Measurements from ENCODE around the gene OR2V2.

Gene OR2V2

DNA sequence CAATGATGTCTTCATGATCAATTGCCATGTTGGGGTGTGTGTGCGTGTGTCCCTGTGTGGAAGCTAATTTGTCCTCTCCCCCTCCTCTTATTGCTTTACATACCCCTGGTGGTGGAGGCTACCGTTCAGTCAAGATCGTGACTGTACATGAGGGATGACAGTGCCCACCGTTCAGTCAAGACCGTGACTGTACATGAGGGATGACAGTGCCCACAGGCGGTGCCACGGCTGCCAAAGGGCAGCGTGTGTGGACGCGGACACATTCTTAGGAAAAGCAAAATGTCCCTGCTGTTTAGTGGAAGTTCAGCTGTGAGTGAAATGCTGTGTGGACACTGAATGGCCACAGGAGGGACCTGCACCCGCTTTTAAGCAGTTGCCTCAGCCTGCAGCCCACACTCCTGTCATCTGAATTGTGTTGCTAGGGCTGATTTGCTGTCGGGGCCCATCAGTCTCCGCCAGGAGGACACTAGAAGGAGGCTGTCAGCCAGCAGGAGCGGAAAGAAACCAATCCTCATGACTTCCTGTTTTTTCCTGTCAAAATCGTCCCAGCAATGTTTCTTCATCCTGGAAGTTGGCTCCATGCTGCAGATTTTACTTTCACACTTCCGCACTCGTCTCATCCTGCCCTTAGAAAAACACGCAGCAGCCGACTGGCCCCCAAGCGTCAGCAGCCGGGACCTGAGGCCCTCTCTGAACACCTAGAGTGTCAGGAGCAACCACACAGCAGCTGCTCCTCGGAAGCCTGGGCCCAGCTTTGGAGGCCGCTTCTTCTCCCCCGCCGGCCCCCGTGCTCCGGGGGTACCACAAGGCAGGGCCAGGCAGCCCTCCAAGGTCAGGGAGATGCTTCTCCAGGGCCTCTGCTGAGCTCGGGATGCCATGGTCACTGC, 25.5 kb upstream of the OR2V2 start:
- no peak for DNase-seq
- no peaks in the 10 kb centered on the region for H3K36me3 ChIP-seq
- no peak overlapping the region for H3K4me3 ChIP-seq (ENCODE audit: low read depth, low read length)

DNA sequence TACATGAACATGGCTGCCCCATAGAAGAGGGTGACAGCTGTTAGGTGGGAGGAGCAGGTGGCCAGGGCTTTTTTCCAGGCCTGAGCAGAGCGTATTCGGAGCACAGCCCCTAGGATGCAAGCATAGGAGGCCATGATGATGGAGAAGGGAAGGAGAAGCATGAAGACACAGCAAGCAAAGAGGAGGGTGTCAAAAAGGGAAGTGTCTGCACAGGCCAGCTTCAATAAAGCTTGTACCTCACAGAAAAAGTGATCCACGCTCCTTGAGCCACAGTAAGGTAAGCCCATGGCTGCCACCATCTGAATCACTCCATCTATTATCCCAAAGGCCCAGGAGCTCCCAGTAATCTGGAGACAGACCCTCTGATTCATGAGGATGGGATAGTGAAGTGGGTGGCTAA, 22.9 kb upstream of the OR2V2 start:
- Histone ChIP-seq H3K9me3 (no peaks in the 10 kb centered on the region; the same call in 1 of the 2 replicates), H3K4me3 (ENCODE audit: low read depth, low read length) (no peak overlapping the region), H3K27me3 (peaks cover 43% of the 10 kb centered on the region), H3K4me1 (no peaks in the 10 kb centered on the region), H3K36me3 (no peaks in the 10 kb centered on the region)
- DNase-seq: no peak
- TF ChIP-seq, protein P1, sequence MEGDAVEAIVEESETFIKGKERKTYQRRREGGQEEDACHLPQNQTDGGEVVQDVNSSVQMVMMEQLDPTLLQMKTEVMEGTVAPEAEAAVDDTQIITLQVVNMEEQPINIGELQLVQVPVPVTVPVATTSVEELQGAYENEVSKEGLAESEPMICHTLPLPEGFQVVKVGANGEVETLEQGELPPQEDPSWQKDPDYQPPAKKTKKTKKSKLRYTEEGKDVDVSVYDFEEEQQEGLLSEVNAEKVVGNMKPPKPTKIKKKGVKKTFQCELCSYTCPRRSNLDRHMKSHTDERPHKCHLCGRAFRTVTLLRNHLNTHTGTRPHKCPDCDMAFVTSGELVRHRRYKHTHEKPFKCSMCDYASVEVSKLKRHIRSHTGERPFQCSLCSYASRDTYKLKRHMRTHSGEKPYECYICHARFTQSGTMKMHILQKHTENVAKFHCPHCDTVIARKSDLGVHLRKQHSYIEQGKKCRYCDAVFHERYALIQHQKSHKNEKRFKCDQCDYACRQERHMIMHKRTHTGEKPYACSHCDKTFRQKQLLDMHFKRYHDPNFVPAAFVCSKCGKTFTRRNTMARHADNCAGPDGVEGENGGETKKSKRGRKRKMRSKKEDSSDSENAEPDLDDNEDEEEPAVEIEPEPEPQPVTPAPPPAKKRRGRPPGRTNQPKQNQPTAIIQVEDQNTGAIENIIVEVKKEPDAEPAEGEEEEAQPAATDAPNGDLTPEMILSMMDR (IDR thresholded peaks at IDR 0.05; ENCODE audit: low read depth, low read length): no peak

More for the DNA sequence above, 25.5 kb upstream of the OR2V2 start:
- Histone ChIP-seq H3K9me3 (no peaks in the 10 kb centered on the region; the same call in 1 of the 2 replicates), H3K27me3 (peaks cover 29% of the 10 kb centered on the region), H3K4me1 (no peaks in the 10 kb centered on the region)
- TF ChIP-seq, protein P1 (IDR thresholded peaks at IDR 0.05; ENCODE audit: low read depth, low read length): no peak

DNA sequence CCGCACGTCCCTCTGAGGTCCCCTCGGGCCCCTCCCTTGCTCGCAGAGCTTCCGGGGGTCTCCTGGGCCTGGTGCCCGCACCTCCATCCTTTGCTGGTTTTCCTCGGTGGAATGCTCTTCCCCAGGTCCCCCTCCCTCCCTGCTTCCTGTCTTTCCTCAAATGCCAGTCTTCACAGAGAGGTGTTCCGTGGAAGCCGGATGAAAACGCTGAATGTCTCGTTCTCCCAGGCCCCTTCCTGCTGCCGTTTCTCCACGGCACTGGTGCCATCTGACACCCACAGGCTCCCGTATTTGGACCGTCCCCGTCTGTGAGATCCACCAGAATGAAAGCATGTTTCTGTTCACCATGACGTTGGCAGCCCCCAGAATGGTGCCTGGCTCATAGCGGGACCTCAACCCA, 20.5 kb upstream of the OR2V2 start:
- H3K27me3 ChIP-seq: peaks cover 45% of the 10 kb centered on the region
- DNase-seq: no peak
- TF ChIP-seq, protein P1 (IDR thresholded peaks at IDR 0.05; ENCODE audit: low read depth, low read length): no peak
- no peaks in the 10 kb centered on the region; the same call in 1 of the 2 replicates for H3K9me3 ChIP-seq
- H3K4me1 ChIP-seq: no peaks in the 10 kb centered on the region
- H3K4me3 ChIP-seq (ENCODE audit: low read depth, low read length): no peak overlapping the region
- no peaks in the 10 kb centered on the region for H3K36me3 ChIP-seq

DNA sequence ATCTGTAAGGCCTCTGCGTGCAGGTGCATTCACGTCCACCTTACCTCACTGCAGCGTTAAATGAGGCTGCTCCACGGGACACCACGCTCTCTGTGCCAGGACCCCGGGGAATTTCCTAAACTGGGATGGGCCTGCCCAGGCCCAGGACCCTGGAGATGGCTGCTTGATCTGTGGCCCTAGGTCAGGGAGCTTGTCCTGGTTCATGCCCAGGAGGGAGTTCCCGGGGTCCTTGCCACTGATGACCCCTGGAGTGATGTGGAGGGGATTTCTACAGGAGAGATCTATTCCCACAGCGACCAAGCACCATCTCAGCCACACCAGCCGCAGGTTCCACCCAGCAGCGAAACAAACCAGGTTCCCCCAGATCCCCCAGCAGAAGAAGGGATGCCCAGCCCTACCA, 19.9 kb upstream of the OR2V2 start:
- Histone ChIP-seq H3K9me3 (no peaks in the 10 kb centered on the region; the same call in 1 of the 2 replicates), H3K4me1 (no peaks in the 10 kb centered on the region), H3K36me3 (no peaks in the 10 kb centered on the region), H3K4me3 (ENCODE audit: low read depth, low read length) (no peak overlapping the region), H3K27me3 (peaks cover 43% of the 10 kb centered on the region)
- TF ChIP-seq, protein P1 (IDR thresholded peaks at IDR 0.05; ENCODE audit: low read depth, low read length): no peak
- no peak for DNase-seq

DNA sequence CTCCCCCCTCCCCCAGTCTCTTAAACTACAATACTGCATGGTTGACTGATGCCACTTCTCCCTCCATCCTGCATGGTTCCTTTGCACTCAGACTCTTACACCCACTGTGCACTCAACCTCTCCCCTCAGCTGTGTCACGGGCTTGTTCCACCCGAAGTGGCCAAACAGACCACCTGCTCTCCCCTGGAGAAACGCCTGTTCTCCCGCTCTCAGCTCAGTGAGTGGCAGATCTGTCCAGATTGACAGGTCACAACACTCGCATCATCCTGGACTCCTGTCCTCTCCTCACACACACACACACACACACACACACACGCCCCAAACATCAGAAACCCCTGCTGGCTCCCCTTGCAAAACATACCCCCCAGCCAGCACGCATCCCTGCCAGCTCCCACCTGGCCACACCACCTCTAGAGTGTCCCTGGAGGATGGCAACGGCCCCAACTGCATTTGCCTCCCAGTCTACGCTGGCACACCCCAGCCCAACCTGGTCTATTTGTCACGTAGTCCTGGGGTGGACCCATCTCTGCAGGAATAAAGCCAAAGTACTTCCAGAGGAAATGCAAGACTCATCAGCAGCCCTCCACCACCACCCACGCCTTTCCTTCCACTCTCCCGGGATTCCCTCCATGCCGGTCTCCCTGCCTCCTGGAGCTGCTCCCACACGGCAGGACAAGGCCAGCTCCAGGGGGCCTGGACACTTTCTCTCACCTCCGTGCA, 19.3 kb upstream of the OR2V2 start:
- no peak for DNase-seq
- H3K36me3 ChIP-seq: no peaks in the 10 kb centered on the region
- TF ChIP-seq, protein P1 (IDR thresholded peaks at IDR 0.05; ENCODE audit: low read depth, low read length): no peak
- H3K27me3 ChIP-seq: peaks cover 43% of the 10 kb centered on the region
- H3K4me3 ChIP-seq (ENCODE audit: low read depth, low read length): no peak overlapping the region
- H3K9me3 ChIP-seq: no peaks in the 10 kb centered on the region; the same call in 1 of the 2 replicates
- H3K4me1 ChIP-seq: no peaks in the 10 kb centered on the region

All from BE2C (cell line).